ENCODE results near the gene TICAM1.
"Not testable (repeated sequence)": the region's sequence is repeated elsewhere in the genome, so short reads cannot be mapped to it uniquely, and the experiment has no call there.

TICAM1 gene

DNA sequence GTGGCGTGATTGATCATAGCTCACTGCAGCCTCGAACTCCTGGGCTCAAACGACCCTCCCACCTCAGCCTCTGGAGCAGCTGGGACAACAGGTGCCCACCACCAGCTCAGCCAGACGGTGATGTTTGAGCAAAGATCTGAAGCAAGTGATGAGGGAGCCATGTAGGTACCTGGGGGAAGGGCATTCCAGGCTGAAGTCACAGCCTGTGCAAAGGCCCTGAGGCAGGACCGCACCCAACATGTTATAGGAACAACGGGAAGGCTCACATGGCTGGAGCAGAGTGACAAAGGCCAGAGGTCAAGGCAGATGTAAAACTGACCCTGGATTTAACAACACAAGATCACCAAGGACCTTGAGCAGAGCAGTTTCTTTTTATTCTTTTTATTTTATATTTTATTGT, 25.1 kb downstream of the TICAM1 start:
- in situ Hi-C loops (cut with MboI; ENCODE audit: low sequenced_read_pairs): no loop called here

DNA sequence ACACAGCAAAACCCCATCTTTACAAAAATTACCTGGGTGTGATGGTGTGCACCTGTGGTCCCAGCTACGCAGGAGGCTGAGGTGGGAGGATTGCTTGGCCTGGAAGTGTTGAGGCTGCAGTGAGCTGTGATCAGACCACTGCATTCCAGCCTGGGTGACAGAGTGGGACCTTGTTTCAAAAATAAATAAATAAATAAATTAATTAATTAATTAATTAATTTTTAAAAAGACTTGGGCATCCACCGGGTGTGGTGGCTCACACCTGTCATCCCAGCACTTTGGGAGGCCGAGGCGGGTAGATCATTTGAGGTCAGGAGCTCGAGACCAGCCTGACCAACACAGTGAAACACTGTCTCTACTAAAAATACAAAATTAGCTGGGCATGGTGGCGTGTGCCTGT, 26.4 kb downstream of the TICAM1 start:
- in situ Hi-C loops (cut with MboI; ENCODE audit: low sequenced_read_pairs): not testable (repeated sequence)

DNA sequence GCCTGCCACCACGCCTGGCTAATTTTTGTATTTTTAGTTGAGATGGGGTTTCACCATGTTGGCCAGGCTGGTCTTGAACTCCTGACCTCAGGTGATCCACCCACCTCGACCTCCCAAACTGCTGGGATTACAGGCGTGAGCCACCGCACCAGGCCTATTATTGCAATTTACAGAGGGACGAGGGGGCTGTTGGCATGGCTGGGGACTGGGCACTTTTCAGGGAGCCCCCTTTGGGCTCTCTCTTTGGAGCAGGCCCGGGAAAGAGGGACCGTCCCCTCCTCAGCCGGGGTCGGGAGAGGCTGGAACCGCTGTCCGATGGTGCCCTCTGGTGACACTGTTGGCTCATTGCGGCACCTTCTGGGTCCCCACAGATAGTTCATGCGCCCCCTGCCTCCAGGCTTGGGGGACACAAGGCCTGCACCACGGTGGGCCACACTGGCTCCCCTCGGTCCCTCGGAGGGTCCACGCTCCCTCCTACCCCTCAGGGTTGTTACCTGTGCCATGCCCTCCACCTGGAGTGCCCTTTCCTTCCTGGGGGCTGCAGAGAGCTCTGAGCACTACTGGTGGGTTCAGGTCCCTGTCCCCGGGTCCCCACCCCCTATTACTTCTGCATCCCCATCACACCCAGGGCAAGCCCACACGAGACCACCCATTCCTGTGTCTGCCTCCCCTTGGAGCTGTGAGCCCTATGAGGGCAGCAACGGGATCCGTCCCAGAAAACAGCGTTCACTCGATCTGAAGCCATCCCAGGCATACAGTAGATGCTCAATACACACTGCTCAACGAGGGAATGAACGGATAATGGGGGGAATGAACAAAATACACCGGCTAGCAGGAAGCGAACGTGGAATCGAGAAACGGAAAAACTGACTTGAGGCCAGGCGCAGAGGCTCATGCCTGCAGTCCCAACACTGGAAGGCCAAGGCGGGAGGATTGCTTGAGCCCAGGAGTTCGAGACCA, 27.5 kb downstream of the TICAM1 start:
- in situ Hi-C loops (cut with MboI; ENCODE audit: low sequenced_read_pairs): no loop called here

DNA sequence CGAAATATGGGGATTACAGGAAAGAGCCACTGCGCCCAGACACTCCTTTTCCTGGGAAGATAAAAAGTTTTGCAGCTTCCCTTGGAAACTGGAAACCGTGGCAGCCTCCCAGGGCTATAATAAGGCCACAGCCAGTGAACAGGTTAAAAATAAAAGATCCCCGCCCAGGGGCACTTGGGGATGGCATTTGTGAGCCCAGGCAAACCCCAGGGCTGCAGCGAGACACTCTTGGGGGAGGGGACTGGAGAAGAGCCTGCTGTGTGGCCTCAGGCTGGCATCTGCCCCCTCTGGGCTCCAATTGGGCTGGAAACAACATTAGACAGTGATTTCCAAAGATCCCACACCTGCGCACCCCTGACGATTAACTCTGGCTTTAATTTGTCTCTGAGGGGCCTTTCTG, 28.8 kb downstream of the TICAM1 start:
- in situ Hi-C loops (cut with MboI; ENCODE audit: low sequenced_read_pairs): no loop called here

DNA sequence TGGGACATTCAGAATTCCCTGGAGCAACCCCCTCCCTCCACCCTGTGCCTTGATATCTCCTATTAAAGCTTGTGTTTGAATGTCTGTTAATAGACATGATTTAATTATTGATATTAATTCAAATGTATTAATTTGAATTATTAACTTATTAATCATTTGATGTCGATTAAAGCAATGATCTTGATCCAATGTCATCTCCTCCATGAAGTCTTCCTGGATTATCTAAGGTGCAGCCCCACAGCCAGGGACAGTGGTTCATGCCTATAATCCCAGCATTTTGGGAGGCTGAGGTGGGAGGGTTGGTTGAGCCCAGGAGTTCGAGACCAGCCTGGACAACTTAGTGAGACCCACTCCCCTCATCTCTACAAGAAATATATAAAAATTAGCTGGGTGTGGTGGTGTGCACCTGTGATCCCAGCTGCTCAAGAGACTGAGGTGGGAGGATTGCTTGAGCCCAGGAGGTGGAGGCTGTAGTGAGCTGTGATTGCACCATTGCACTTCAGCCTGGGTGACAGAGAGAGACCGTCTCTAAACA, 30.4 kb downstream of the TICAM1 start:
- in situ Hi-C loops (cut with MboI; ENCODE audit: low sequenced_read_pairs): no loop called here

DNA sequence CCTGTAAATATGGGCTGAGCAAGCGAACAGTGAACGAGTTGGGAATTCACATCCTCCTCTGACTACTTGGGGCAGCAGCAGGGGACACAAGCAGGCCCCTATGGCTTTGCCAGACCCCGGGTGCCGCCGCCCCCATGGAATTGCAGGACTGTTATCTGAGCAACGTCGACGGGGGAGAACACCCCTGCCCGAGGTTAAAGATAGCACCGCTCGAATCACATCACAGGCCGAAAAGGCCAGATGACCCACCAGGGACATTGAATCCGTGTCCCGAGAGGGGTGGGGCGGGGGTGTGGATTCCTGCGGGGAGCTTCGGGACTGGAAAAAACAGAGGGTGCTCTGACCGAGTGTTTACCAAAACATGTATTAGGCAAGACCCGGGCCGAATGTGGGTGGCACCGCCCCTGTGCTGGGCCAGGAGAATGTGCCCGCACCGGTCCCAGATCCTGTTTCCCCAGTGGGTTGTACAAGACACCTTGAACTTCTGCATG, 30.9 kb downstream of the TICAM1 start:
- in situ Hi-C loops (cut with MboI; ENCODE audit: low sequenced_read_pairs): no loop called here

DNA sequence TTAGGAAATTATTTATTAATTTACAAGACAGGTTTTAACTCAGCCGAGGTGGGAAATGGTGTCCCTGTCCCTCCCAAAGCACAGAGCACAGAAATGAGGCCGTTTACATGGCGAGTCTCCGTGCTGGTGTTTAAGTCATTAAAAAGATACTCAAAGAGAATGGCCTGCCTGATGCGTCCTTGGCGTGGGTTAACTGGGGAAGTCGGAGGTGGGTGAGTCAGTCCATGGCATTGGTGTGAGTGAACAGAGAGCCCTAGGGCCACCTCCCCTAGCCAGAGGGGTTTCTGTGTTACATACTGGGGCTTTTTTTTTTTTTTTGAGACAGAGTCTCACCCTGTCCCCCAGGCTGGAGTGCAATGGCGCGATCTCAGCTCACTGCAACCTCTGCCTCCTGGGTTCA, 36.1 kb downstream of the TICAM1 start:
- in situ Hi-C loops (cut with MboI; ENCODE audit: low sequenced_read_pairs): no loop called here

DNA sequence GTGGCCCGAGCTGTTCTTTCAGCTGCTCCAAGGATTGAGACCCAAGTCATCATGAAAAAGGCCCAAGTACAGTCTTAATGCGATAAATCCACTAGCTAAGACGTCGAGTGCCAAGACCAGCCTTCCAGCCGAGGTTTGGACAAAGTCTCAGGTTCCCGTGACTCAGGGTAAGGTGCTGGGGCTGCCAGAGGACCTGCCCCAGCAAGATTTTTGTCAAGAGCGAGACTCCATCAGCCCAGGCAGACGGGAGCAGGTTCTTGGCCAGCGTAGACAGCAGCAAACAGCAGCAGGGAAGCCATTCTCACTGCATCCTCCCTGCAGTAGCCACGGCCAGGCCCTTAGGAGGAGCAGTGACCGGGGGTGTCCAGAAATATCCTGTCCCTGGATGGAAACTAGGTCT, 36.5 kb downstream of the TICAM1 start:
- in situ Hi-C loops (cut with MboI; ENCODE audit: low sequenced_read_pairs): no loop called here

DNA sequence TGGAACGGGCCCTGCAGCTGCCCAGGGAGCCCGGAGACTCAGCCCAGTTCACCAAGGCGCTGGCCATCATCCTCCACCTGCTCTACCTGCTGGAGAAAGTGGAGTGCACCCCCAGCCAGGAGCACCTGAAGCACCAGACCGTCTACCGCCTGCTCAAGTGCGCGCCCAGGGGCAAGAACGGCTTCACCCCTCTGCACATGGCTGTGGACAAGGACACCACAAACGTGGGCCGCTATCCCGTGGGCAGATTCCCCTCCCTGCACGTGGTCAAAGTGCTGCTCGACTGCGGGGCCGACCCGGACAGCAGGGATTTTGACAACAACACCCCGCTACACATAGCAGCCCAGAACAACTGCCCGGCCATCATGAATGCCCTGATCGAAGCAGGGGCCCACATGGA, 38.2 kb downstream of the TICAM1 start:
- in situ Hi-C loops (cut with MboI; ENCODE audit: low sequenced_read_pairs): not testable (repeated sequence)

DNA sequence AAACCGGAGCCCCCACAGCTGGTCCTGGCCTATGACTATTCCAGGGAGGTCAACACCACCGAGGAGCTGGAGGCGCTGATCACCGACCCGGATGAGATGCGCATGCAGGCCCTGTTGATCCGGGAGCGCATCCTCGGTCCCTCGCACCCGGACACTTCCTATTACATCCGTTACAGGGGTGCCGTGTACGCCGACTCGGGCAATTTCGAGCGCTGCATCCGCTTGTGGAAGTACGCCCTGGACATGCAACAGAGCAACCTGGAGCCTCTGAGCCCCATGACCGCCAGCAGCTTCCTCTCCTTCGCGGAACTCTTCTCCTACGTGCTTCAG, 38.7 kb downstream of the TICAM1 start:
- in situ Hi-C loops (cut with MboI; ENCODE audit: low sequenced_read_pairs): not testable (repeated sequence)

DNA sequence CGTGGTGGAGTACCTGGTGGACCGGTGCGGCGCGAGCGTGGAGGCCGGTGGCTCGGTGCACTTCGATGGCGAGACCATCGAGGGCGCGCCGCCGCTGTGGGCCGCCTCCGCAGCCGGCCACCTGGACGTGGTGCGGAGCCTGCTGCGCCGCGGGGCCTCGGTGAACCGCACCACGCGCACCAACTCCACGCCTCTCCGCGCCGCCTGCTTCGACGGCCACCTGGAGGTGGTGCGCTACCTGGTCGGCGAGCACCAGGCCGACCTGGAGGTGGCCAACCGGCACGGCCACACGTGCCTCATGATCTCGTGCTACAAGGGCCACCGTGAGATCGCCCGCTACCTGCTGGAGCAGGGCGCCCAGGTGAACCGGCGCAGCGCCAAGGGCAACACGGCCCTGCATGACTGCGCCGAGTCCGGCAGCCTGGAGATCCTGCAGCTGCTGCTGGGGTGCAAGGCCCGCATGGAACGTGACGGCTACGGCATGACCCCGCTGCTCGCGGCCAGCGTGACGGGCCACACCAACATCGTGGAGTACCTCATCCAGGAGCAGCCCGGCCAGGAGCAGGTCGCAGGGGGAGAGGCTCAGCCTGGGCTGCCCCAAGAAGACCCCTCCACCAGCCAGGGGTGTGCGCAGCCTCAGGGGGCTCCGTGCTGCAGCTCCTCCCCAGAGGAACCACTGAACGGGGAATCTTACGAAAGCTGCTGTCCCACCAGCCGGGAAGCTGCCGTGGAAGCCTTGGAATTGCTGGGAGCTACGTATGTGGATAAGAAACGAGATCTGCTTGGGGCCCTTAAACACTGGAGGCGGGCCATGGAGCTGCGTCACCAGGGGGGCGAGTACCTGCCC, 39.3 kb downstream of the TICAM1 start:
- in situ Hi-C loops (cut with MboI; ENCODE audit: low sequenced_read_pairs): not testable (repeated sequence)

DNA sequence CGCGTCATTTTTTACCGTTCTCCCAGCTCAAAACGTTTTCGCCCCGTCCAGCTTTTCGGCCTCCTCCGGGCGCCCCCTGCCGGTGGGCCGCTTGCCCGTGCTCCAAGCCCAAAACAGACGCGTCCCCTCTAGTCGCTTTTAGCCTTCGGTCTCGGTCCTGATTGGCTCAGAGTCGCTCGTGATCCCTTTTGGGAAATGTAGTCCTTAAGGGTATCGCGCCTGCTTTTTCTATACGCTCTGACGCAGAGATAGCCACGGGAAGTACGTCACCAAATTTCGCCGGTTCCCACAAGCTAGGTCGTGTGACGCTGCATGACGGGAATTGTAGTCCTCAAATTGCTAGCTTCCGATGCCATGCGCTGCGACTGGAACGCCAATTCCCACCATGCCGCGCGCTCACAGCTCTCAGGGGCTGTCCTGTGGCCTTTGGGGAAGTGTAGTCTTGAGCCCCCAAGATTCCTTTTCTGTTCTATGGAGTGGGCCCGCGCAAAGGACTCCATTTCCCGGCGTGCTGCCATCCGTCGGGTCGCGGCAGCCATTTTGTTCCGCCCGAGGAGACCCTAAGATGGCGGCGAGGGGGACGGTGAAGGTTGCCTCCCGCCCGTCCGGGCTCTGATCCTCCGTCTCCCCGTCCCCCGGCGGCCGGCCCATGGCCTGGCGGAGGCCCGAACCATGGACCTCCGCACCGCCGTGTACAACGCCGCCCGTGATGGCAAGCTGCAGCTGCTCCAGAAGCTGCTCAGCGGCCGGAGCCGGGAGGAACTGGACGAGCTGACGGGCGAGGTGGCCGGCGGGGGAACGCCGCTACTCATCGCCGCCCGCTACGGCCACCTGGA, 40.1 kb downstream of the TICAM1 start, which contains the start of gene FEM1A:
Gene FEM1A (plus strand): TSS at position 552 of the 836 bp plus-strand sequence. CDS start 121 bp downstream, at position 673.
- in situ Hi-C loops (cut with MboI; ENCODE audit: low sequenced_read_pairs): no loop called here

DNA sequence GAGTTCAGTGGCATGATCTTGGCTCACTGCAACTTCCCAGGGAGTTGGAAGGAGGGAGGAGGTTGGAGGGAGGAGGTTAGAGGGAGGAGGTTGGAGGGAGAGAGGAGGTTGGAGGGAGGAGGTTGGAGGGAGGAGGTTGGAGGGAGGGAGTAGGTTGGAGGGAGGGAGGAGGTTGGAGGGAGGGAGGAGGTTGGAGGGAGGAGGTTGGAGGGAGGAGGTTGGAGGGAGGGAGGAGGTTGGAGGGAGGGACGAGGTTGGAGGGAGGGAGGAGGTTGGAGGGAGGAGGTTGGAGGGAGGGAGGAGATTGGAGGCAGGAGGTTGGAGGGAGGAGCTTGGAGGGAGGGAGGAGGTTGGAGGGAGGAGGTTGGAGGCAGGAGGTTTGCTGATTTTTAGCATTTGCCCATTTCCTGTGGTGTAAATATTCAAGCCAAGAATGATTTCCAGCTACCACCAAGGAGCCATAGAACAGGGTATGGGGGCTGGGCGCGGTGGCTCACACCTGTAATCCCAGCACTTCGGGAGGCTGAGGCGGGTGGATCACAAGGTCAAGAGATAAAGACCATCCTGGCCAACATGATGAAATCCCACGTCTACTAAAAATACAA, 45.0 kb downstream of the TICAM1 start:
- in situ Hi-C loops (cut with MboI; ENCODE audit: low sequenced_read_pairs): not testable (repeated sequence)

DNA sequence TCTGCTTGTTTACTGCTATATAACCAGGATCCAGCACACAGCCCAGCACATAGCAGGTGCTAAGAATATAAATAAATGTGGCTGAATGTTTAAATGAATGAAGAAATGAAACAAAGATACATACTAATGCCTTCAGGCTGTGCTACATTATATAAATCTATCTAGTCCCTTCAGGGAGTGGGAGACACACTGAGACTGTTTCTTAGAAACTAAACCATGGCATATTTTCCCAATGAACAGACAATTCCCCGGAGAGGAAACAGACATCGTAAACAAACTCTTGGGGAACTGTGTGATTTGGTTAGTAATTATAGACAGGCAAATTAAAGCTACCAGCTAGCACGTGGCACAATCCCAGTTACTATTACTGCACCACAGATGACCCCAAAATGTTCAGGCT, 49.7 kb downstream of the TICAM1 start:
- in situ Hi-C loops (cut with MboI; ENCODE audit: low sequenced_read_pairs): no loop called here

DNA sequence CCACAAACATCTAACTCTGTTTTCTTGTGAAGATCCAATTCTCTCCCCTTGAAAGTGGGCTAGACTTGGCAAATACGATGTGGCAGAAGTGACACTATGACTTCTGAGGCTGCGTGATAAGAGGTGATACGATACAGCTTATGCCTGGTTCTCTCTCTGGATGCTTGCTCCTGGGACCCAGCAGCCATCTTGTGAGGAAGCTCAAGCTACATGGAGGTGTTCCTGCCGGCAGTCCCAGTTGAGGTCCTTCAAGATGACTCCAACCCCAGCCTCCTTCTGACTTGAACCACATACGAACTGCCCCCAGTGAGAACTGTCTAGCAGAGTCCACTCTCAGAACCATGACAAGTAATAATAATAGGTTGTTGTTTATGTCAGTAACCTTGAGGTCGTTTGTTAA, 50.7 kb downstream of the TICAM1 start:
- in situ Hi-C loops (cut with MboI; ENCODE audit: low sequenced_read_pairs): no loop called here

DNA sequence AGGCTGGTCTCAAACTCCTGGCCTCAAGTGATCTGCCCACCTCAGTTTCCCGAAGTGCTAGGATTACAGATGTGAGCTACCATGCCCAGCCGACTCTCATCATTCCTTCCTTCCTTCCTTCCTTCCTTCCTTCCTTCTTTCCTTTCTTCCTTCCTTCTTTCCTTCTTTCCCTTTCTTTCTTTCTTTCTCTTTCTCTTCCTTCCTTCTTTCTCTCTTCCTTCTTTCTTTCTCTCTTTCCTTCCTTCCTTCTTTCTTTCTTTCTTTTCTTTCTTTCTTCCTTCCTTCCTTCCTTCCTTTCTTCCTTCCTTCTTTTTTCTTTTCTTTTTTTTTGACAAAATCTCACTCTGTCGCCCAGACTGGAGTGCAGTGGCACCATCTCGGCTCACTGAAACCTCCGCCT, 53.4 kb downstream of the TICAM1 start:
- in situ Hi-C loops (cut with MboI; ENCODE audit: low sequenced_read_pairs): not testable (repeated sequence)

DNA sequence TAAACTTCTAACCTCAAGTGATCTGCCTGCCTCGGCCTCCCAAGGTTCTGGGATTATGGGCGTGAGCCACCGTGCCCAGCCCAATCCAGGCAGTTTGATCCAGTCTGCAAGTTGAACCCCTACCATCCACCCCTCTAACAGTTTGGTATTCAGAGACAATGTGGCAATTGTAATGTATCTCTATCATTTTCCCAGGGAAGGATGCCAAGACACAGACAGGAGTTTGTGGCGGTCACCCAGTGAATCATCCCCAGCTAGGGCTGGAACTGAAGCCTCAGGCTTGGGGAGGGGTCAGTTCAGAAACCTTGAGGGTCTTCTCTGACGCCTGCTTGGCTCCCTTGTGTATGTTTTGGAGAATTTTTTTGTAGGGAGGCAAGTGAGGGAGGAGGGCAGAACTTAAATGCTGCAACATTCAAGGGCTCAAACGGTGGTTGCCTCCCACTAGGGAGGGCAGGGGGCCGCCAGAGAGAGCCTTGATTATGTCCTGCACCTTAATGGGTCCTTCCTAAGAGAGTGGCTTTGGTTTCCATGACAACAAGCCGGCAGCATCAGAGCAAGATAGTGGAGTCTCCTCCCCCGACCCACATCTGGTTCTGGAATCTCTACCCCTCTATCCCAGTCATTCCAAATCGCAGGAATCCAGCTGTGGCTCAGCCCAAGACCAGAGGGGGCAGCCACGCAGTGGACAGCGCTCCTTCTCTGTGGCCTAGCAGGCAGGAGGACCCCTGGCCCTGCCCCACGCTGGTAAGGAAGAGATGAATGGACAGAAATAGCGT, 54.9 kb downstream of the TICAM1 start:
- in situ Hi-C loops (cut with MboI; ENCODE audit: low sequenced_read_pairs): no loop called here

DNA sequence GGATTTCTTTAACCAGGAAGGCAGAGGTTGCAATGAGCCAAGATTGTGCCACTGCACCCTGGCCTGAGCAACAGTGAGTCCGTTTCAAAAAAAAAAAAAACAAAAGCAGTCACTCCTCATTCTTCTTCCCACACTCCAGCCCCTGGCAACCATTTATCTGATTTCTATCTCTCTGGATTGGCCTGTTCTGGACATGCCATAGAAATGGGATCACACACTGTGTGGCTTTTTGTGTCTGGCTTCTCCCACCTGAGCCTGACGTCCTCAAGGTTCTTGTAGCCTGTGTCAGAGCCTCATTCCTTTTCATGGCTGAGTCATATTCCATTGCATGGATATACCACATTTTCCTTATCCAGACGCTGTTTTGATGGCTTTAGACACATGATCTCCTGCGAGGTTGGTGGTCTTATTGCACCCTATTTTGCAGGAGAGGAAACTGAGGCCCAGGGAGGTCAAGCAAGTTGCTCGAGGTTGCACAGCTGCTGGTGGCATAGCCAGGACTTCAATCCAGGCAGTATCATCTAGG, 55.8 kb downstream of the TICAM1 start:
- in situ Hi-C loops (cut with MboI; ENCODE audit: low sequenced_read_pairs): no loop called here

DNA sequence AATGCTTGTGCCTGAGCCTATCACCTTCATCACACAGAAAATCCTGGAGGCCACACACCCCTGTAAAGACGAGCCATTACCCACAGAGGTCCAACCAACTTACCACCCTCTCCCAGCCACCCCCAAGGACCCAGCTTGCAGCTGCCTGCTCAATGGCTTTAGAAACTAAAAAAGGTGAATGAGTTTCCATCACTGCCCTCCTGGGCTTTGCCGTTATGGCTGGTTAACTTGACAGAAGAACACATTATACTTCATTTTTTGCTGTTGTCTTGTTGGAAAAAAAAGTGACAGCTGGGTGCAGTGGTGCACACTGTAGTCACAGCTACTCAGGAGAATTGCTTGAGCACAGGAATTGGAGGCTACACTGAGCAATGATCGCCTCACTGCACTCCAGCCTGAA, 57.4 kb downstream of the TICAM1 start:
- in situ Hi-C loops (cut with MboI; ENCODE audit: low sequenced_read_pairs): no loop called here
